Neural progenitor cell (in vitro differentiated cells): ENCODE measurements around the gene PUDP. TPM values are rescaled to one million over a fixed set of nuclear protein-coding genes. Genes with fewer than 3 reads are reported as not detected.

Experiments used
- DNase-seq: peaks from one replicate; pipeline ENCODE4 v3.0.0-alpha.2; 2016; ENCODE audit warnings: low spot score
- H2AFZ ChIP-seq: fragments of 200-600 bp; sonication (generic); replicated peaks from 2 replicates; pipeline ENCODE4 v1.6.1; 2016; ENCODE audit warnings: antibody characterized with exemption
- H3F3A ChIP-seq: fragments of 200-600 bp; sonication (generic); 2 replicates; pipeline ENCODE4 v1.6.1; 2016; ENCODE audit warnings: antibody characterized with exemption, low read depth
- H3K27ac ChIP-seq: fragments of 200-600 bp; sonication (generic); 2 replicates; pipeline ENCODE4 v1.5.1; 2016; ENCODE audit warnings: mild to moderate bottlenecking
- H3K27me3 ChIP-seq: fragments of 200-600 bp; sonication (generic); 2 replicates; pipeline ENCODE4 v1.6.1; 2016; ENCODE audit warnings: mild to moderate bottlenecking, moderate library complexity
- H3K36me3 ChIP-seq: fragments of 200-600 bp; sonication (generic); 2 replicates; pipeline ENCODE4 v1.5.1; 2016
- H3K4me1 ChIP-seq: fragments of 200-600 bp; sonication (generic); 2 replicates; pipeline ENCODE4 v1.6.1; 2016; ENCODE audit warnings: mixed run types
- H3K4me2 ChIP-seq: fragments of 200-600 bp; sonication (generic); 2 replicates; pipeline ENCODE4 v1.6.1; 2016
- H3K4me3 ChIP-seq: fragments of 200-600 bp; sonication (generic); 2 replicates; pipeline ENCODE4 v1.5.1; 2016
- H3K79me2 ChIP-seq: fragments of 200-600 bp; sonication (generic); 2 replicates; pipeline ENCODE4 v1.6.1; 2016; ENCODE audit warnings: low read depth
- H3K9ac ChIP-seq: fragments of 200-600 bp; sonication (generic); 2 replicates; pipeline ENCODE4 v1.6.1; 2016
- H3K9me3 ChIP-seq: fragments of 200-600 bp; sonication (generic); 2 replicates; pipeline ENCODE4 v1.5.1; 2016; ENCODE audit warnings: low read depth
- H4K20me1 ChIP-seq: fragments of 200-600 bp; sonication (generic); 2 replicates; pipeline ENCODE4 v1.6.1; 2016; ENCODE audit warnings: low read depth
- H3K27ac Mint-ChIP-seq: 3 replicates; pipeline ENCODE4 v1.8.0; 2021; ENCODE audit warnings: mixed read lengths
- H3K27me3 Mint-ChIP-seq: 2 replicates; pipeline ENCODE4 v1.8.0; 2022; ENCODE audit warnings: low read depth, mild to moderate bottlenecking, inconsistent platforms, moderate library complexity, mixed read lengths; ENCODE audit not compliant: insufficient read depth
- H3K36me3 Mint-ChIP-seq: 3 replicates; pipeline ENCODE4 v1.8.0; 2021; ENCODE audit warnings: mixed read lengths
- H3K4me1 Mint-ChIP-seq: 3 replicates; pipeline ENCODE4 v1.8.0; 2021; ENCODE audit warnings: mixed read lengths
- H3K4me3 Mint-ChIP-seq: 3 replicates; pipeline ENCODE4 v1.8.0; 2021; ENCODE audit warnings: mild to moderate bottlenecking, moderate library complexity, mixed read lengths
- H3K9me3 Mint-ChIP-seq: 3 replicates; pipeline ENCODE4 v1.8.0; 2020; ENCODE audit warnings: mixed read lengths
- CTCF ChIP-seq: fragments of 200-600 bp; sonication (generic); IDR thresholded peaks from 2 replicates; pipeline ENCODE4 v1.5.1; 2017; ENCODE audit warnings: antibody characterized with exemption, mild to moderate bottlenecking
- EZH2 ChIP-seq: fragments of 200-600 bp; sonication (generic); IDR thresholded peaks from 2 replicates; pipeline ENCODE4 v1.6.1; 2017; ENCODE audit warnings: antibody characterized with exemption, mild to moderate bottlenecking, moderate library complexity
- EZH2phosphoT487 ChIP-seq: fragments of 200-600 bp; sonication (generic); IDR thresholded peaks from 2 replicates; pipeline ENCODE4 v1.6.1; 2017; ENCODE audit warnings: antibody characterized with exemption
- total RNA-seq: library from RNA; depleted of rRNA; stranded (reverse); fragments of >200 nt; gene quantifications from 2 replicates; pipeline ENCODE4 v1.2.3, GENCODE V29; 2015; ENCODE audit warnings: low replicate concordance

The PUDP gene
- total RNA-seq, 1 donor from 2014 or later: 29.1 TPM

GRCh38 chrX:7169627-7170026 is 21.7 kb upstream of the PUDP start:
- Mint-ChIP-seq H3K9me3 (peaks cover 13% of the 10 kb centered on the region), H3K4me3 (no peak overlapping the region), H3K36me3 (peaks cover 1% of the 10 kb centered on the region), H3K27me3 (no peaks in the 10 kb centered on the region), H3K4me1 (no peaks in the 10 kb centered on the region), H3K27ac (no peak overlapping the region)
- no peaks in the 10 kb centered on the region for H3F3A ChIP-seq
- no peaks in the 10 kb centered on the region for H3K4me1 ChIP-seq
- no peak overlapping the region for H3K4me3 ChIP-seq
- no peaks in the 10 kb centered on the region for H3K9me3 ChIP-seq
- no peaks in the 10 kb centered on the region for H3K79me2 ChIP-seq
- no peak overlapping the region for H3K4me2 ChIP-seq
- no peaks in the 10 kb centered on the region for H3K27me3 ChIP-seq
- no peak overlapping the region for H3K9ac ChIP-seq
- no peak for TF ChIP-seq CTCF
- no peak for TF ChIP-seq EZH2phosphoT487
- TF ChIP-seq EZH2: no peak
- no peaks in the 10 kb centered on the region for H3K36me3 ChIP-seq
- no peak overlapping the region for H2AFZ ChIP-seq
- no peak for DNase-seq
- H4K20me1 ChIP-seq: no peaks in the 10 kb centered on the region
- no peak overlapping the region for H3K27ac ChIP-seq

GRCh38 chrX:7168371-7168770 is 20.4 kb upstream of the PUDP start:
- Histone ChIP-seq H3F3A (no peaks in the 10 kb centered on the region), H3K27ac (no peak overlapping the region), H3K4me2 (no peak overlapping the region), H4K20me1 (no peaks in the 10 kb centered on the region), H3K9me3 (no peaks in the 10 kb centered on the region), H3K4me3 (no peak overlapping the region), H3K9ac (no peak overlapping the region), H3K79me2 (no peaks in the 10 kb centered on the region), H3K36me3 (no peaks in the 10 kb centered on the region), H3K27me3 (no peaks in the 10 kb centered on the region), H2AFZ (no peak overlapping the region), H3K4me1 (no peaks in the 10 kb centered on the region)
- Mint-ChIP-seq H3K9me3 (peaks cover 13% of the 10 kb centered on the region), H3K27me3 (no peaks in the 10 kb centered on the region), H3K27ac (no peak overlapping the region), H3K36me3 (no peaks in the 10 kb centered on the region), H3K4me1 (no peaks in the 10 kb centered on the region), H3K4me3 (no peak overlapping the region)
- TF ChIP-seq EZH2phosphoT487: no peak
- no peak for TF ChIP-seq CTCF
- TF ChIP-seq EZH2: no peak
- DNase-seq: no peak

- H3K4me3 Mint-ChIP-seq: no peak overlapping the region
- H2AFZ ChIP-seq: no peak overlapping the region
- H3K4me1 ChIP-seq: no peaks in the 10 kb centered on the region
- H3K27ac ChIP-seq: no peak overlapping the region
- H3K27me3 Mint-ChIP-seq: peaks cover 2% of the 10 kb centered on the region
- H3K36me3 Mint-ChIP-seq: no peaks in the 10 kb centered on the region
- H3K9me3 ChIP-seq: no peaks in the 10 kb centered on the region
- no peak overlapping the region for H3K27ac Mint-ChIP-seq
- H3K4me3 ChIP-seq: no peak overlapping the region
- H3K79me2 ChIP-seq: no peaks in the 10 kb centered on the region
- peaks cover 12% of the 10 kb centered on the region for H3K4me1 Mint-ChIP-seq
- H3K4me2 ChIP-seq: no peak overlapping the region
- H4K20me1 ChIP-seq: no peaks in the 10 kb centered on the region
- no peaks in the 10 kb centered on the region for H3K27me3 ChIP-seq
- H3K9ac ChIP-seq: no peak overlapping the region
- H3K36me3 ChIP-seq: no peaks in the 10 kb centered on the region
- H3F3A ChIP-seq: no peaks in the 10 kb centered on the region
- H3K9me3 Mint-ChIP-seq: peaks cover 9% of the 10 kb centered on the region
- TF ChIP-seq EZH2 (no peak), EZH2phosphoT487 (no peak), CTCF (no peak)
- no peak for DNase-seq
These were observed 16.2 kb upstream of the PUDP start for GRCh38 chrX:7164174-7164573.
